GM19239 (cell line): Measurements from ENCODE around the gene IGF2BP2.
A peak's percentile ranks its signal among the peaks of the same experiment; 100 is the strongest.

Experiments
- DNase-seq: peaks from one replicate; pipeline ENCODE4 v3.0.0; 2011; ENCODE audit warnings: low spot score; ENCODE audit not compliant: insufficient read length
- FAIRE-seq: peaks from 2 replicates; lab custom pipeline; 2011; peaks lifted over from hg19 to GRCh38; lab: Jason Lieb, UNC

Gene IGF2BP2

DNA sequence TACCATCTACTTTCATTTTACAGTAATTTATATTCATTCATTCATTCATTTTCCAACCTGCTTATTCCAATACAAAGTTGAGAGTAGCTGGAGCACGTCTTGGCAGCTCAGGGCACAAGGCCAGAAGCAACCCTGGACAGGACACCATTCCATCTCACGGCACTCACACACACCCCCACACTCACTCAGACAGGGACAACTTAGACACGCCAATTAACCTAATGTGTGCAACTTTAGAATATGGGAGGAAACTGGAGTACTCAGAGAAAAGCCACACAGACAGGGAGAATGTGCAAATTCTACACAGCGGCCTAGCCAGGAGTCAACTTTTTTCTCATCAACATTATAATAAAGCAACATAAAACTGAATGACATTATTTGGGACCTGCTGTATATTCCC lies 46.7 kb downstream of the IGF2BP2 start:
- DNase-seq (no peak), FAIRE-seq (no peak)

DNA sequence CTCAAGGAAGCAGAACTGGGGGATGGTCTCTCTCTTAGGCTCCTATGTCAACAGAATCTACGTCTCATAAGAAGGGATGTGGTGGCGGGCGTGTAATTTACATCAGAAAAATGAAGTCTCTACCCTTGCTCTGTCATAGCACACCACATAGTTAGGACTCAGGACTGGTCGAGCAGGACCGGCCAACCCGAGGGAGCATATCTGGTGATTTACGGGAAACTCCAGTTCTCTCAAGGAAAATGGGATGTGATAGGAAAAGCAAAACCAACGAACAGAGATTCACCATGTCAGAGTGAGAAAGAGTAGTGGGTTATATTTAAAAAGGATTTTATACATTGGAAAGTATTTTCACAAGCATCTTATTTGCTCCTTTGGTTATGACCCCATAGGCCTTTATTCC lies 54.7 kb downstream of the IGF2BP2 start:
- FAIRE-seq = no peak
- DNase-seq = no peak

DNA sequence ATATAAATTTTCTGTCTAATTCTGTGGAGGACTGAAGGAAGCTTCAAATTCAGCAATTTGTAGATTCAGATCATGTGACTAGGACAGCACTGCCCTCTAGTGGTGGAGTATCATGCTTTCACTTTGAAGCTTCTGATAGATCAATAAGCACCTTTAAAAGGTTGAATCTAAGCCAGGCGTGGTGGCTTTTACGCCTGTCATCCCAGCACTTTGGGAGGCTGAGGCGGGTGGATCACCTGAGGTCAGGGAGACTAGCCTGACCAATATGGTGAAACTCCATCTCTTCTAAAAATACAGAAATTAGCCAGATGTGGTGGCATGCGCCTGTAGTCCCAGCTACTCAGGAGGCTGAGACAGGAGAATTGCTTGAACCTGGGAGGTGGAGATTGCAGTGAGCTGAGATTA lies 56.3 kb downstream of the IGF2BP2 start:
- DNase-seq = peak; percentile 17
- FAIRE-seq = peak; percentile 60

DNA sequence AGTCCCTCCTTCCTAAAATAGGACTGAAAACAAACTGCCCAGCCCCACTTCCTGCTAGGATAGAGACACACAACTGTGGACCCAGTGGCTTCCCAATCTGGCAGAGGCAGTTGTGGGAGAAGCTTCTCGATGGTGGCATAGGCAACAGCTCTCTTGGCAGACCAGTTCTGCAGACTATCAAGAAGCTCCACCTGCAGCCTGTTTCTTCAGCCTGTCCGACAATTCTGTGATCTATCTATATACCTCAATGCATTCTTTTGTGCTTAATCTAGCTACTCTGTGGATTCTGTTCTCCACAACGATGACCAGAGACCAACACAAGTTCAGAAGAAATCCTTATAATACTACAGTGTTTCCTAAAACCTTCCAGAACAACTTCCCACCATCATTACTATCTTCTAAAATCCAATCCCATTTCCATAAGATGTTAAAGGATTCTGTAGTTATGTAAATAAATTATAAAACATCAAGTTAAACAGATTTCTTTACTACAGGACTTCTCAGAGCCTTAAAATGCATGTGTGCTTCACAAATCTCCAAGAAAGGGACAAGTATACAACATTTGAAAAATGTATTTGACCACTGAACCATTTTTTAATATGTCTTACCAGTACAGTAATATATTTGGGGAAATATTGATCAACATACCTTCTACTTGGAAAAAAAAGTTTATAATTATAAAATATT lies 57.7 kb downstream of the IGF2BP2 start:
- no peak for DNase-seq
- FAIRE-seq = no peak

DNA sequence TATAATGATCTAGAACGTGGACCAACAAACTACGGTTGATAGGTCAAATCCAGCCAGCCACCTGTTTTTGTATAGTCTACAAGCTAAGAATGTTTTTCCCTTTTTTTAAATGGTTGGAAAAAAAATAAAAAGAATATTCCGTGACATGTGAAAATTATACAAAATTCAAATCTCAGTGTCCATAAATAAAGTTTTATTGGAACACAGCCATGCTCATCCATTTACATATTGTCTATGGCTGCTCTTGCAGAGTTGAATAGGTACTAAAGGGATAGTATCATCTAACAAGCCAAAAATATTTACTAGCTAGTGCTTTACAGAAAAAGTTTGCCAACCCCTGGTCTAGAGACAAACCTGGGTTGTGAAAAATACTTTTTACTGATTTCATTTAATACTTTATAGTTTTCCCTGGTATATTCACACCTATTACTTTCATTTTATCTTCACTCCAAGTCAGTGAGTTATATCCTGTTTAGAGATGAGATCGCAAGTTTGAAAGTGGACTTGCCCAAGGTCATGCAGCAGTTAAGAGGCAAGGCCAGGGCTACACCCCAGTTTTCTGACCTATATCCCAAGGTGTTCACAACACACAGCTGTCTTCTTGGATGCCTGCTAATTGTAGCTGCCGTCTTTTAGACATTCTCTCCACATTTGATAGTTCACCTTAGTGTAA lies 58.4 kb downstream of the IGF2BP2 start:
- FAIRE-seq (no peak), DNase-seq (no peak)

DNA sequence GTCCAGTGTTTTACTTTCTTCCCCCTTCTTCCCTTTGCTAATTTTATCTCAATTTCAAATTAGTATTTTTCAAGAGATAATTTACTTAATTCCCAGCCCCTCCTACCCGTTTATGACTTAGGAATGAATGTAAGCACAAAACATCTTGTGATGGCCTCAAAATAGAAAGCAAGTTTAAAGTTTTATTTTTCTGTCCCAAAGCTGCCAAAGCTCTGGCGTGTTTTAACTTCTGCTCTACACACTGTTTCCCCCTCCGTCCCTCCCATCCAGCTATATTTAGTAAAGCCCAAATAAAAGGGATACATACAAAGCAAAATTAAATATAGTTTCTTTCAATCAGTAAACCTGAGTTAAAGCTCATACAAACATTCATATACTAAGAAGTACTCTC lies 59.9 kb downstream of the IGF2BP2 start:
- DNase-seq (no peak), FAIRE-seq (no peak)

DNA sequence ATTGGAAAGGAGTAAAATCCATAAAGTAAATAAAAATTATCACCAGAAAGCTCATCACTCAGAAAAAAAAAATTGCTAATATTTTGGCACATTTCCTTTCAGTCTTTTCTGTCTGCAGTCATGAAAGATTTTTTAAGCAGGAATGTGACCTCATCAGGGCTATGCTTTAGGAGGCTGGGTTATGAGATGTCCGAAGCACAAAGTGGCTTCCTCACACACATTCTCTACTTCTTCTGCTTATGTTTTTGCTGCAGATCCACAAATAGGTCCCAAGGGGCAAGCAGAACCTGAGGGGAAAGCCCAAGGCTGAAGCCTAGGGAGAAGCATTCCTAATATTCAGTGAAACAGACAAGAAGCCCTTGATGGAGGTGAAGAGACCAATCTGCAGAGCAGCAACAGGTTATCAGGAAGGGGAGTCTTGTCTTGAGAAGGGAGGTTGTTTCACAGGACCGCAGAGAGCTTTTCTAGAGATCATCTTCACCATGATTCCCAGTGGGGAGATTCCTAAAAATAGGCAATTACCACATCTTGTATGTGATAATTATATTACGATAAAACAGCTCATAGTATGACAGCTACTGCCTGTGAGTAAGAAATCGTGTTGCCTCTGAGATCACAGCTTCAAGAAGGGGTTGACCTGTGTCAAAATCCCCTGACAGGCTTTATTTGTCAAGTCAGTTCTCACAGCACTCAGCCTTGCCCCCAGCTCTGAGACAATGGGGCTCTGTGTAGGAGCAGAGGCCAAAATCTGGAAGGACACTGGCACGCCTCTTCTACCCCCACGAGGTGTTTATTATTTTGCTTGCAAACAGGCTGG lies 60.5 kb downstream of the IGF2BP2 start:
- FAIRE-seq (no peak), DNase-seq (no peak)

DNA sequence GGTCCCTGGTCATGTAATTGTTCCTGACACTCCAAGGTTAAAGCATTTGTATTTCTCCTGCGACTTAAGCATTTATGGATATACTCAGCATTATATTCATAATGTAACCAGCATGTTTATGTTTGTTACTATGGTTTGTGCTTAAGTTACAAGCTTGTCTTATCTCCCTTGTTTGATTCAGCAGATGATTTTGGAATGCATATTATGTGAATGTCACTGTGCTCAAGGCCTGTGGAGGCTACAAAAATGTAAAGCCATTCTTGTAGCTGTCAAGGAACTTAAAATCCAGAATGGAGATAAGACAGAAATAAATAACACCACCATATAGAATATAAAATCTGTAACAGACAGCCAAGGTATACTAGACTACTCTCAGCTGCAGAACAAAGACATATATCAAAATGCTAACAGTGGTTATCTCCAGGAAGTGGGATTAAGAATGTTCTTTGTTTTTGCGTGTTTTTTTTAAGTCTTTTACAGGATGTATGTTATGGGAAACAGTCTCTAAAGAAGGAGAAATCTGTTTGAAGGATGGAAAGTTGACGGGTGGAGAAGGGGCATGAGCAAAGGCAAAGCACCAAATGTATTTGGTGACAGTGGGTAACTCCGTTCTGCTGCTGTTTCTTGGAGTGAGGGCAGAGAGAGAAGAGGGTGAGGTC lies 61.4 kb downstream of the IGF2BP2 start:
- FAIRE-seq (no peak), DNase-seq (no peak)

DNA sequence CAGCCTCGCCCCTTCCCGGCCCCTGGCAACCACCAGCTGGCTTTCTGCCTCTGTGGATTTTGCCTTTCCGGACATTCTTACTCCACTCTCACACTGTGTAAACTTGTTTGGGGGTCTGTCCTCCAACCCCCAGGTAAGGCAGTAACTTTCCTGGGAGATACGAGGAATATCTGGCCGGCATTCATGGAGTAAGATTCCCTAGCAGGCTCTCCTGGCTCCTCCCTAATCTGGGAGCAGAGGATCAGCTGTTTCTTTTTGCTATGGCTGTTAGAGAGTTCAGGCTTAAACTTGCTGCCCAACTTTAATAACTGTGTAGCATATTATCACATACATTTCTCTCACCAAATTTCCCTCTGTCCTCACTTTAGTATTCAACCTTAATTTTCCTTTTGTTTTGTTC lies 64.3 kb downstream of the IGF2BP2 start:
- DNase-seq (no peak), FAIRE-seq (no peak)

DNA sequence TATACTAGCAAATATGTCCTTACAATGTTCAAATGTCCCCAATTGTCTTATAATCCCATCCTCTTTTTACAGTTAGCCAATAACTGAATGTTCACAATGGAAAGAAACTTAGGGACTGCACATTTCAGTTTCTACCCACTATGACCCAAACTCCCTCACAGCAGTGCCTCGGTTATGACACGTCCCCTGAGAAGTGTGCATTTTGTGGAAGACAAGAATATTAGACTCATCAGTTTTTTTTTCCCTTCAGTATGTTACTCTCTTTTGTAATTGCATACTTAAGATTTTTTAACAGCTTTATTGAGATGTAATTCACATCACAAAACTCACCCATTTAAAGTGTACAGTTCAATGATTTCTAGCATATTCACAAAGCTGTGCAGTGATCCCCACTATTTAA lies 64.8 kb downstream of the IGF2BP2 start:
- FAIRE-seq (no peak), DNase-seq (no peak)

DNA sequence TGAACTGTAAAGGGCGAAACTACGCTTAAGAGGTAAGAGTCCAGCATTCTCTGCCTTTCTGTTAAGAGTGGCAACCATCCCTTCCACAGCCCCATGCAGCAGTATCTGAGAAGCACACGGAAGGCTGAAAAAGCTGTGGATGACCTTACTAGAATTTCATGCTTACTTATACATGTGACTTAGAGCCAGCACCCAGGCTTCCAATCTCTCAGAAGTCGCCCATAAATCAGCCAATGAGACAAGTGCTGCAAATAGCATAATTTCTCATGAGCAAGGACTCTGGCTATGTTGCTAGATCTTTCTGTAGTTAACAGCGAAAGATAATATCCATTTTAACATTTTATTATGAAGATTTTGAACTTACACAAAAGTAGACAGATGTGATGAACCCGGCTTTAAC lies 65.3 kb downstream of the IGF2BP2 start:
- FAIRE-seq (no peak), DNase-seq (no peak)

DNA sequence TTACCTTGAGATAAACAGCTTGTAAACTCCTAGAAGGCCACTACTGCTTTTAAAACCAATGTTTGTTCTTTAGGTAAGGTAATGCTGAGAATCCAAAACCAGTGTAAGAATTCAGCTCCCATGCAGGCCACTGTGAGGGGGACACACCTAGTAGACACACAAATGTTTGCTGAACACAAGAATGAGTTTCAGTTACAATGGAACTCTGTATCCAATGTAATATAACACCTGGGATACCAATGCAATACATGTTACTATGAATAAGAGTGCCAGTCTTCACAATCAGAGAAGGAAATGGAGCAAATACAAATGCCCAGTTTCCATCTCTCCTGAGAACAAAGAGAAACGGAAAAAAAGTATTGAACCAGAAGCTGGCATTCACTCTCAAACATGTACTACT lies 65.9 kb downstream of the IGF2BP2 start:
- FAIRE-seq (no peak), DNase-seq (no peak)

DNA sequence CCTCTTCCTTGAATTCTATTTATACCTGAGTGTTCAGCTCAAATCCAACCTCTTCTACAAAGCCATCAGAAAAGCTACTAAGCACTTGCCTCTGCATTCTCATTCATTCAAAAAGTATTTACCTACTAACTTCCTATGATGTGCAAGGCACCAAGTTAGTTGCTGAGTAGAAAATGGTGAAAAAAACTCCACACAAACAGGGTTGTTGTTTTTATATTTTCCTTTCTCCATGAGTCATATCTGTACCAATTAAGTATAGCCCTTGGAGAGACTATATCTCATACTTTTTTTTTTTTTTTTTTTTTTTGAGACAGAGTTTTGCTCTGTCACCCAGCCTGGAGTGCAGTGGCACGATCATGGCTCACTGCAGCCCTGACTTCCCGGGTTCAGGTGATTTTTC lies 67.7 kb downstream of the IGF2BP2 start:
- no peak for DNase-seq
- FAIRE-seq = no peak

DNA sequence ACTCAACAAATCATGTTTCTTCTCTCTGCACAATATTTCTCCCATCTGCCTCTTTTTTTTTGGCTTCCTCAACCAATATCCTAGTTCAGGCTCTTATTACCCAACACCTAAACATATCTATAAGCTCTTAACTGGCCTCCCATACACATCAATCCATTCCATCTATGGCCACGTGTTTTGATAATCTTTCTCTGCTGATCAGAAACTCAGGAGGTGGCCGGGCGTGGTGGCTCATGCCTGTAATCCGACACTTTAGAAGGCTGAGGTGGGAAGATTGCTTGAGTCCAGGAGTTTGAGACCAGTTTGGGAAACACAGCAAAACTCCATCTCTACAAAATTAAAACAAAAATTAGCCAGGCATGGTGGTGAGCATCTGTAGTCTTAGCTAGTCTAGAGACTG lies 68.4 kb downstream of the IGF2BP2 start:
- FAIRE-seq = no peak

DNA sequence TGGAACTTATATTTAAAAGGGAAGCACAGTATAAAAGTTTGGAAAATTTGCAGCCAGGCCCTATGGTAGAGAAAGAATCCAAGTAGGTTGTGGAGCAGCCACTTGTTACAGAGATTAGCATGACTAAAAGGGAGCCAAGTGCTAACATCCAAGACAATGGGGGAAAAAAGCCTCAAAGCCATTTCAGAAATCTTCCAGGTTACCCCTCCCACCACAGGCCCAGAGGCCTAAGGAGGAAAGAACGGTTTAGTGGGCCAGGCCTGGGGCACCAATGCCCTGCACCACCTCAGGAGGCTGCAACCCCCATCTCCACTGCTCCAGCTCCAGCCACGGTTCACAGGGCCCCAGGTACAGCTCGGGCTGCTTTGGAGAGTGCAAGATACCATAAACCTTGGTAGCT lies 69.9 kb downstream of the IGF2BP2 start:
- FAIRE-seq = no peak
- no peak for DNase-seq

More for the DNA sequence above, 68.4 kb downstream of the IGF2BP2 start:
- no peak for DNase-seq

DNA sequence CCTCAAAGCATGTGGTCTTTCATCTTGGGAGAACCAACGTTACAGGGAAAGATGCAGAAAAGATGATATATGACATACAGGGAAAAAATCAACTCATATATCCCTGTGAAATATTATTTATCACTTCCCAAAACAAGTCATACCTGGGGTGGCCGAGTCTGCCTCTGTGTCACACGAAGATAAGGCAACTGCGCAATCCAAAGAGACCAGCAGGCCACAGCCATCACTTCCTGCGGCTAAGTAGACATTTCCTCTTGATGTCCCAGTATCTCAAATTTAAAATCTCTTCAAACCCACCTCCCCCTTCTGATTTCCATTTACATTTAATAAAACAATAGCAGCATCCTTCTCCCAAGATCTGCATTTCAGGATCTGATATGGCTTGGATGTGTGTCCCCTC lies 71.5 kb downstream of the IGF2BP2 start:
- DNase-seq = no peak
- no peak for FAIRE-seq

DNA sequence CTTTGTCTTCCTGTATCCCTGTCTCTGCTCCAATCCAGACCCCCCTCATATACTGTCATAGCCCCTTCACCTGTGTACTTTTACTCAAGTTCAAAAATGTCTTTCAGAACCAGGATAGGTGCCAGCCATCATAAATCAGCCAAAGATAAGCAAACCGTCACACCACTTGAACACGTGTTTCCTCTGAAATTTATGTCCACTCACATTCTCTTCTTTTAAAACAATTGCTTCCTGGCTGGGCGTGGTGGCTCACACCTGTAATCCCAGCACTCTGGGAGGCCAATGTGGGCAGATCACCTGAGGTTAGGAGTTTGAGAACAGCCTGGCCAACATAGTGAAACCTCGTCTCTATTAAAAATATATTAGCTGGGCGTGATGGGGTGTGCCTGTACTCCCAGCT lies 74.1 kb downstream of the IGF2BP2 start:
- DNase-seq = no peak
- FAIRE-seq = no peak

DNA sequence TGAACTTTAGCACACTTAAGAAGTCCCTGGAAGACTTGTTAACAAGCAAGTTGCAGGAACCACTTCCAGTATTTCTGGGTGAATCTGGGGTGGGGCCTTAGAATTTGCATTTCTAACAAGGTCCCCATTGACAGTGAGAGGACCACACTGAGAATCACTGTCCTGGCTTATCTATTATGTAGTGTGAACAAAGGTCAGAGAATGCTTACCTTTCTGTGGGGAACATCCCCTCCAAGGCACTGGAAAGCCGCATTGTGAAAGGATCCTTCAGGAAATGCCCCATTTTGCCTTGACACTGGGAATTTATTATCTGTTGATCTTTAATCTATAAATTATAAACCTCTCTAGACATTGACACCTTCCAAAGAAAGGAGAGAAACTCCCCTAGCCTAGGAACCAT lies 74.8 kb downstream of the IGF2BP2 start:
- DNase-seq = no peak

DNA sequence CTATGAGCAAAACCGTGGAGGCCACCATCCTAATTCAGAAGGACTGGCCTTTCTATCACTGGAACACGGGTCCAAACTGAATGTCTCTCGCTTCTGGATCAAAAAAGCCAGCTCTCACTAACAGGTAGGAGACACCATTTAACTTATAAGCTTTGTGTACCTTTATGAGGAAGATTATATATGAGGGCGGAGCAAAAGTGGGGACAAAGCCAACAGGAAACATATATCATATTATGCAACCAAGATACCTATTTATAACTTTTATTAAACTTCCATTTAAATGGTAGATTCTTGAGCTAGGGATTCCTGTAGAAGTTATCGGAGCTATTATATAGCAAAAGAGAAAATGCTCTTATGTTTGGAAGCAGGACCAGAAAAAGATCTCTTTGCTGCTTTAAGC lies 78.4 kb downstream of the IGF2BP2 start:
- FAIRE-seq (no peak), DNase-seq (no peak)

More for the DNA sequence above, 74.8 kb downstream of the IGF2BP2 start:
- no peak for FAIRE-seq

DNA sequence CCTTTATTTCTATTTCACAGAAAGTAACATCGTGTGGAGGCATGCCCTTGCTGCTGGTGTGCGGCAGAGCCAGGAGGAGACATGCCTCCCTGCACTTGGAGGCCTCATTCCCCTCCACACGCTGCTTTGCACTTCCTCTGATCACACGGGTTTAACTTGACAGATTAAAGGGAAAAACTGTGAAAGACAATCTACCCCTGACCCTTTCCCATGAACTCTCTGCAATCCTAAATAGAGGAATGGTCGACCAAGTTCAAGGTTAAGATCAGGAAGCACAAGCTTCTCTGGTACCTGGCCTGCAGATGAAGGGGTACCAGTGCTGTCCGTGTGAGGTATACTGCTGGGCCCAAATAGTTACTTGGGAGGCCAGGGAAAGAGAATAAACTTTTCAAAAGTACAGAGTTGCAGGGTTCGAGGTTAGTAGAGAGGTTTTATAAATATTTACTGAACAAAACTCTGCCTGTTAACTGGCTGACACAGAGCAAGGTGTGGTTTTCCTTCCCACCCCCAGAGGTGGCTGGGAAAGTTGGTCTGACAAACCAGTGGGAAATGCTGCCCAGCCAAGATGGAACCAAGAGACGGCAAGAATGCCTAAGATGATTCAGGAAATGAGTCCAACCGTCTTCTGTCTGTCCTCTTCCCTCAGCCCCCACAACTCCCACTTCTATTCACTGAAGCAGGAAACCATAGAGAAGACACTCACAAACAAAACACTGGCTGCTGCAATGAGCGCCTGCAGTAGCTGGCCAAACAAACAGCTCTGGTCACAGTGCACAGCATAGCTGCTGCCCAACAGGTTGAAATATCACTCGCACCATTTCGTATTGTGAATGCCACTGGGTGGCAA lies 79.6 kb downstream of the IGF2BP2 start:
- peak; percentile 77 for FAIRE-seq
- no peak for DNase-seq
